Kasumi-1 (cell line): ENCODE measurements around the gene PGBD1.

Source experiments
- DNase-seq, 2 experiments: peaks; one replicate each; lab custom pipeline; 2025; lab: John Stamatoyannopoulos, UW

The PGBD1 gene

GRCh38 chr6:28335564-28336283 is 54.4 kb downstream of the PGBD1 start, which contains the start of gene ZSCAN31:
ZSCAN31 (minus strand) TSS chr6:28336148; CDS start chr6:28329683, 6,465 bp downstream.
- peak; percentile 95 to 96 for DNase-seq

GRCh38 chr6:28336284-28337120 is 55.1 kb downstream of the PGBD1 start:
- DNase-seq: peak; percentile 76 to 86

GRCh38 chr6:28337121-28337520 is 55.7 kb downstream of the PGBD1 start:
- DNase-seq: peak; percentile 38 to 63

GRCh38 chr6:28340310-28341095 is 59.1 kb downstream of the PGBD1 start:
- no peak for DNase-seq

GRCh38 chr6:28343898-28344677 is 62.7 kb downstream of the PGBD1 start:
- no peak for DNase-seq

- no peak for DNase-seq
Observed at GRCh38 chr6:28345201-28345600, 63.8 kb downstream of the PGBD1 start.

GRCh38 chr6:28347119-28347518 is 65.7 kb downstream of the PGBD1 start:
- no peak for DNase-seq

GRCh38 chr6:28349344-28349891 is 68.0 kb downstream of the PGBD1 start:
- DNase-seq: no peak

- DNase-seq: peak; percentile 90 to 91
Observed at GRCh38 chr6:28349892-28350737, 68.7 kb downstream of the PGBD1 start, which contains the start of gene ZKSCAN3. ZKSCAN3 (plus strand) TSS chr6:28349947; CDS start chr6:28359587, 9,640 bp downstream.

- DNase-seq: no peak
Observed at GRCh38 chr6:28351087-28351486, 69.7 kb downstream of the PGBD1 start.

GRCh38 chr6:28351493-28351925 is 70.1 kb downstream of the PGBD1 start:
- no peak for DNase-seq
